SK-N-SH treated with all-trans-retinoic acid at 6 μM for 48 hours (cell line): Measurements from ENCODE around the gene MRC1.

Experiments used
- GLIS3 ChIP-seq: fragments of 250-450 bp; sonication (Bioruptor Pico); IDR thresholded peaks from 2 replicates; pipeline ENCODE4 v1.5.0; 2020; ENCODE audit warnings: mild to moderate bottlenecking, moderate library complexity
- ISL1 ChIP-seq: fragments of 250-450 bp; sonication (Bioruptor Pico); IDR thresholded peaks from 2 replicates; pipeline ENCODE4 v2.1.2; 2022; ENCODE audit warnings: mild to moderate bottlenecking, moderate library complexity
- ZFP3 ChIP-seq: fragments of 250-450 bp; sonication (Bioruptor Pico); IDR thresholded peaks from 2 replicates; pipeline ENCODE4 v1.5.0; 2020; ENCODE audit warnings: mild to moderate bottlenecking, moderate library complexity
- ZFP30 ChIP-seq: fragments of 450-650 bp; formaldehyde crosslinking; IDR thresholded peaks from 2 replicates; pipeline ENCODE4 v1.5.0; 2022; ENCODE audit warnings: mild to moderate bottlenecking, moderate library complexity
- TF ChIP-seq, protein P1 (sequence below): fragments of 250-450 bp; sonication (Bioruptor Pico); IDR thresholded peaks from 2 replicates; pipeline ENCODE4 v1.5.1; 2020; ENCODE audit warnings: low read depth, mild to moderate bottlenecking, moderate library complexity

DNA sequence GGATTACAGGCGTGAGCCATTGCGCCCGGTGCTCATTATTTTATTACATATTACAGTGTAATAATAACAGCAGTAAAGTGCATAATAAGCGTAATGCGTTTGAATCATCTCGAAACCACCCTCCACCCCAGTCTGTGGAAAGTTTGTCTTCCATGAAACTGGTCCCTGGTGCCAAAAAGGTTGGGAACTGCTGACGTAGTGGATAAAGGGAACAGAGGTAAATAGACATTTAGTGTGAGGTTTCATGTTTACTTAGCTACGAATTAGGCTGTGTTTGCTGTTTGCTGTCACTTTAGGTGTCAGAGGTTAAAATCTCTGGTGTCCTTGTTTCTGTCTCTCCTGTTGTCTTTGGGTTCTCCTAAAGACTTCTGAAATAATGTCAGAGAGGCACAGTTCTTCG is 82.3 kb downstream of the MRC1 start:
- TF ChIP-seq ISL1 (CRISPR knock-in tag) (no peak), GLIS3 (CRISPR knock-in tag) (no peak), ZFP3 (CRISPR knock-in tag) (no peak), ZFP30 (CRISPR knock-in tag) (no peak)
- TF ChIP-seq, protein P1, sequence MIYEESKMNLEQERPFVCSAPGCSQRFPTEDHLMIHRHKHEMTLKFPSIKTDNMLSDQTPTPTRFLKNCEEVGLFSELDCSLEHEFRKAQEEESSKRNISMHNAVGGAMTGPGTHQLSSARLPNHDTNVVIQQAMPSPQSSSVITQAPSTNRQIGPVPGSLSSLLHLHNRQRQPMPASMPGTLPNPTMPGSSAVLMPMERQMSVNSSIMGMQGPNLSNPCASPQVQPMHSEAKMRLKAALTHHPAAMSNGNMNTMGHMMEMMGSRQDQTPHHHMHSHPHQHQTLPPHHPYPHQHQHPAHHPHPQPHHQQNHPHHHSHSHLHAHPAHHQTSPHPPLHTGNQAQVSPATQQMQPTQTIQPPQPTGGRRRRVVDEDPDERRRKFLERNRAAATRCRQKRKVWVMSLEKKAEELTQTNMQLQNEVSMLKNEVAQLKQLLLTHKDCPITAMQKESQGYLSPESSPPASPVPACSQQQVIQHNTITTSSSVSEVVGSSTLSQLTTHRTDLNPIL (CRISPR knock-in tag): no peak
